HG03571 (cell line): ENCODE measurements around the gene RELT.
A peak's percentile ranks its signal among the peaks of the same experiment; 100 is the strongest.

ENCODE experiments used
- ATAC-seq: cut with Tn5 transposase; IDR thresholded peaks from one replicate; pipeline ENCODE4 v1.9.1; 2021; ENCODE audit not compliant: unreplicated experiment

Gene RELT, protein sequence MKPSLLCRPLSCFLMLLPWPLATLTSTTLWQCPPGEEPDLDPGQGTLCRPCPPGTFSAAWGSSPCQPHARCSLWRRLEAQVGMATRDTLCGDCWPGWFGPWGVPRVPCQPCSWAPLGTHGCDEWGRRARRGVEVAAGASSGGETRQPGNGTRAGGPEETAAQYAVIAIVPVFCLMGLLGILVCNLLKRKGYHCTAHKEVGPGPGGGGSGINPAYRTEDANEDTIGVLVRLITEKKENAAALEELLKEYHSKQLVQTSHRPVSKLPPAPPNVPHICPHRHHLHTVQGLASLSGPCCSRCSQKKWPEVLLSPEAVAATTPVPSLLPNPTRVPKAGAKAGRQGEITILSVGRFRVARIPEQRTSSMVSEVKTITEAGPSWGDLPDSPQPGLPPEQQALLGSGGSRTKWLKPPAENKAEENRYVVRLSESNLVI

DNA sequence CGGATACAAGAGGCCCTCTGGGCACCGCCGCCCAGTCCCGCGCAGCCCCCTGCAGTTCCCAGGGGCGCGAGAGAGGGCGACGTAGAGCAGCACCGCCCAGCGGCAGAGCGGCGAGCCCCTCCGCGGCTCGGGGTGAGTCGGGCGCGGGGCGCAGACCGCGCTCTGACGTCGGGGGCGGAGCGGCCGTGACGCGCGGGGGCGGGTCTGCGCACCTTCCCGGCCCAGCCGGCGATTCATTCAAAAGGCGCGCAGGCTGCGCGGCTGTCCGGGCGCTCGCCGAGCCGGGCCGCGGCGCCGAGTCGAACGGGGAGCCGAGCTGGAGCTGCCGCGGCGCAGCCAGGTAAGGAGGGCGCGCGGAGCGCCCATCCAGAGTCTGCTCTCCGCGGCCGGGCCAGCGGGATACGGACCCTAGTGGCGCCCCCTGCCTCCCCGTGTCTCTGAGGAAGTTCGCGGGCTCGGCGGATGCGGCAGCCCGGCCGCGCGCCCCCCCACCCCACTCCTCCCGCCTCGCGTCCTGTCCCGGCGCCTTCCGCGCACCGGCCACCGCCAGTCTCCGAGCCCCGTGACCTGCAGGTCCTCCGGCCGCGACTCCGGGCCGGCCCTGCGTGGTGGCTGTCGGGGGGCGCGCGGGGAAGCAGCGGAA lies at the start of gene RELT:
Gene RELT, plus strand, starts transcription at position 240 of the 643 bp plus-strand sequence. CDS start 12,738 bp downstream, outside the sequence.
- ATAC-seq, result peak; percentile 71

DNA sequence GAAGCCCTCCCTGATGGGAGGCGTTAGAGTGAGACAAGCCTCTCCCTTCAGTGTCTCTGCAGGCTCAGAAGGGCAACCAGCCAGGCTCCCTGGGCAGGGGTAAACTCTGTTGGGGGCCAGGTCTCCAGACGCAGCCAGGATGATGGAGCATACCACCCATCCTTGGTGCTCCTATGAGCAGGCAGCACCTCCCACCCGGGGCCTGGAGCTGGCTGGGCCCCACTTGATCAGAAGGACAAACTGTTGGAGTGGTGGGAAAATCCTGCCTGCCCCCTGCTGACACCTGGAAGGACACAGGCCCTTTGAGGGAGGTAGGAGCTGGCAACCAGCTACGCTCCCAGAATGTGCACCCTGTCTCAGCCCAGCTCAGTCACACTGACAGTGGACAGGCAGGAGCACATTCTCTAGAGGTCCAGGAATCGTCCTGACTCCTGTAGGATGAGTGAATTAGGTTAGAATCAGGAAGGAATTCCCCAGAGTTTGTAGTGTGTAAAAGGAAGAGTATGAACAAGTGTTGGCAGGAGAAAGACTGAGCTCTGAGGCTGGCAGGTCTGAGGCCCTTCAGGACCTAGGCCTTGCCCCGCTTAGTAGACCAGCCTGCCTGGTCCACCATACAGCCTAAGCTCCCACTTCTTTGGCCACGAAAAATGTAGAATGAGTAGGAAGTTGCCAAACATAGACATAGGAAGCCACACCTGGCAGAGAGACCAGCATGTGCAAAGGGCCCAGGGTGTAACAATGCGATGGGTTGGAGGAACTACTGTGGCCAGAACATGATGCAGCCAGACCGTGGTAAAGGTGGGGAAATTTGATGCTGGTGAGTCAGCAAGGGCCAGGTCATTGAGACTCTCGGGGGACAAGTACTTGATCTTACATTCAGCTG lies 49.0 kb upstream of the RELT start:
- ATAC-seq, result no peak

DNA sequence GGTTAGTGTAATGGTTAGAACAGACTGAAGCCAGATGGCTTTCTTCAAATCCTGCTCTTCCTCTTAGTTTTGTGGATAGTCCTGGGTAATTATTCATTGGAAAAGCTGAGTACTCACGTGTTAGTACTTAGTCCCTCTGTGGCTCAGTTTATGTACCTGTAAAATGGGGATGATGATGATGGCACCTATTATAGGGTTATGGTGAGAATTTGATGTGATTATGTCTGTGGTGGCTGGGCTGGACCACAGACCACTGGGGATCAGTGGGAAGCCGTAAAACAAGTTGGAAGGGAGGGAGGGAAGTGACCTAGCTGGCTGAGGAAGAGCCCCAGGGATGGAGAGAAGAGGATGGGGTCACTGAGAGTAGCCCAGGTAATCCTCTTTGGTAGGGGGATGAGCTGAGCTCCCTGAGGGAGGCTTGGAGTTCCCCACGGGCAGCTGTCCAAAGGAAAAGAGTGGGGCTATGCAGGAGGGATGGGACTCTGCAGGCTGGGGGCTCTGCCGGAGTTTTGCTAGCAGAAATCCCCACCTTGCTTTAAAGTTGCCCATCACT lies 48.3 kb upstream of the RELT start:
- no peak for ATAC-seq

DNA sequence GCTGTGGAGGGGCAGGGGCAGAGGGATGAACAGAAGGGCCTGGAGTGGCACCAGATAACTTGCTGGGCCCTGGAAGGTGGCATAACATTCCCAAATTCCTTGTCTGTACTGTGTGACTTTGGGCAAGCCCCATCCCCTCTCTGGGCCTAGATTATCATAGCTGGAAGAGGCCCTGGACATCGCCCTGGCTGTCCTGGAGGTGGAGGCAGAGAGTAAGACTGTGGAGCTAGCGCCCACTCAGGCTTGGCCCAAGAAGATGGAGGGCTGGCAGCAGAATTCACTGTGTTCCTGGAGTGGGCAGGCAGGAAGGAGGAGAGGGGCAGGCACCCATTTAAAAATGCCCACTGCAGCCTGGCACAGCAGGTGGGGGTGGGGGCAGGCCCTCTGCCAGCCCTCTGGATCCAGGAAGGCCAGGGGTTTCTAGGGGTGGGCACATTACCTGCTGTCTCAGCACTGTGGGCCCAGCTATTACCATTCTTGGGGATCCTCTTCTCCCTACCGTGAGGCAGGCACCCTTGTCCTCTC lies 45.6 kb upstream of the RELT start:
- ATAC-seq, result no peak

DNA sequence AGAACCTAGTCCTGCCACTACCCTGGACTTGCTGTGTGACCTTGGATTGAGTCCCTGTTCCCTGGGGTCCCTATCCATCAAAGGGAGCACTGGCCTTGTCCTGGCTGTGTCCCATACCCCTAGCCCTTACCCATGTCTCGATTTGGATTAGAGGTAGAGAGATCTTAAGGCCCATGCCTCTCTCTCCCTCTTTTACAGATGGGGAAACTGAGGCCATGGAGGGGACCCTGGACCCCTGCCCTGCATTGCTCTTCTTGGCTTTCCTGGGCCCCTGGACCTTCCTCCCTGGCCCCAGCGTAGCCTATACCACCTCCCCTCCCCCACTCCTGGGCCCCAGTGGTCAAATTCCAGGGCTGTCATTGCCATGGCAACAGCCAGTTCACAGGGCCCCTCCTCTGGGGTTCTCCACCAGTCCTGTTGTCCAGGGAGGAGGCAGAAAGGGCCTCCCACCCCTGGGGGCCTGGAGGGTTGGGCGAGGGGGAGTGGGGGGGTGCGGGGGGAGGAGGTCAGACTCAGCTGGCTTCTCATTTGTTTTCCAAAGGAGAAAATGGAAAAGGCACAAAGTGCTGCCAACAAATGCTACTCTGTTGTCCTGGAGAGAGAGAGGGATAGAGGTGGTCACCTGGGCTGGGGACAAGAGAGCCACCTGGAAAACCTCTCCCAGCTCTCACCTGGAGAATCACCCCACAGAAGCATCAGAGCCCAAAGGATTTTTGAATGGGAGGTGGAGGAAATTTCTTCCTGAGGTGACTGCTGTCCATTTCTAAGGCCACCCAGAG lies 44.9 kb upstream of the RELT start:
- ATAC-seq, result no peak

DNA sequence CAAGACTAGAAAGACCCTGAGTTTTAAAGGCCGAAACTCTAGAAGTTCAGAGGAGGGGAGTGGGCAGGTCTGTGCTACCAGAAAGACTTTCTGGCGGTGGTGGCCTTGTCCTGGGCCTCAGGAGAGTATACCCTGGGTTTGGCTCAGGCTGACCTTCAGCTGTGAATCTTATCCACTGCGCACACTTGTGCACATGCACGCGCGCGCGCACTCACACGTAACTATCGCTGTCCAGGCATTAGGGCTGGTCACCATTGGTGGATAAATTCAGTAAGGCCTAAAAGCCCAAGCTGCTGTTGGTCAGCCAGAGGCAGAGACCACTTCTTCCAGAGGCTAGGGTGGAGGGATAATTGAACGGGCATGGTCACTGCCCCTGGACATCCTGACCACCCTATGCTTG lies 43.0 kb upstream of the RELT start:
- ATAC-seq, result no peak

DNA sequence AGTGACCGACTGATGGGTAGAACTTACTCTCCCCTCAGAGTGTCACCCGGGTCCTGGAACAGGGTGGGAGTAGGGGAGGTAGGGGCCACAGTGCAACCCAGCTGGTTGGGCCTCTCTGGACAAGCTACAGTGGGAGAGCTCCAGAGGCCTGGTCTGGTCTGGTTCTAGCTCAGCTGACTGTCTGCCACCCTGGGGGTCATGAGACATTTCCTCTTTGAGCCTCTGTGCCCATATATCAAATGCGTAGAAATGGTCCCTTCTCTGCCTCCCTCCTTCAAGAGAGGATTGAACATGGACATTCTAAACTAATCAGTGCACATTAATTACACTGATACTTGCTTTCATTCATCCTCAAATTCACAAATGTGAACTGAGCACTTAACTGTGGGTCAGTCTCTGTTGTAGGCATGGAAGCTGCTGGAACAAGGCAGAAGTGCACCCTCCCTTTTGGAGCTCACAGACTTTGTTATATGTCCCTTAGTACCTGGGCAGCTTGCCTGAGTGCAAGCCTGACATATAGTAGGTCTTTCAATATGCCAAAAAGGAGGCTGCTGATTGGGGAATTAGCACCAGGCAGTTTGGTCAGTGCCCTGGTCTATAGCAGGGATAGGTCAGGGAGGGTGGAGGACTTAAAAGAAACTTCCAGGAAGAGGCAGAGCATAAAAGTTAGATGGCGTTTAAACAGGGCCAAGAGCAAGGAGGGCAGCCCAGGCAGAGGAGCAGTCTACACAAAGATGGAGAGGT lies 42.4 kb upstream of the RELT start:
- no peak for ATAC-seq

DNA sequence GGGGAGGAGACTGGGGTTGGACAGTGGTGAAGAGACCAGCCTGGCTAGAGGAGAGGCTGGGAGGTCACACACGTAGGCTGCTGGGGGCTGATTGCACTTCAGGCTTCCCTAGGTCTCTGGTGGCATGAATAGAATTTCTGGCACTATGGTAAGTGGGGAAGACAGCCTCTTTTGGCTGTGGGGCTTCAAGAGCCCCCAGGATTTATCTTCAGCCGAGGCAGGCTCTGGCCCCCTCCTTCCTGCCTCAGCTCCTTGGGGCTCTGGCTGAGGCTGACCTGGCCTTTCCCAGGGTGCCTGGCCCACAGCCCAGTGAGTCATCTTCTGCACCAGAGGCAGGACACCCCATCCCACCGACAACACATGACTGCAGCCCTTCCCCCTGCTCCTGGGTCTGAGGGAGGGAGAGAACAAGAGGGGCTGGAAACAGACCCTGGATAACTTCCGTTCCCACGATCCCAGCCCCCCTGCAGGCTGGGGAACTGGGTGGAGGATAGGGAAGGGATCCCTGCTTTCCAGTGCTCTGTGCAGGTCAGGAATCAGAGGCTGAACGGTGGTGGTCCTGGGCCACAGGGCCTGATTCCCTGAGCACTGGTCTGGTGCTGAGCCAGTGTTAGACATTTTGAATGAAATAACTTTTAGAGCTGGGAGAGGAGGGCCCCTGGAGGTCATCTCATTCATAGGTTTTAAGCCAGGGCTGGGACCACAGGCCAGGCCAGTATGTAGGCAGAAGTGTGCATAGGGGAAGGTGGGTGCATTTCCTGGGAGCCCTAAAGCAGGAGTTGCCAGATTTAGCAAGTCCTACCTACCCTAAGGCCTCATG lies 41.6 kb upstream of the RELT start:
- no peak for ATAC-seq

DNA sequence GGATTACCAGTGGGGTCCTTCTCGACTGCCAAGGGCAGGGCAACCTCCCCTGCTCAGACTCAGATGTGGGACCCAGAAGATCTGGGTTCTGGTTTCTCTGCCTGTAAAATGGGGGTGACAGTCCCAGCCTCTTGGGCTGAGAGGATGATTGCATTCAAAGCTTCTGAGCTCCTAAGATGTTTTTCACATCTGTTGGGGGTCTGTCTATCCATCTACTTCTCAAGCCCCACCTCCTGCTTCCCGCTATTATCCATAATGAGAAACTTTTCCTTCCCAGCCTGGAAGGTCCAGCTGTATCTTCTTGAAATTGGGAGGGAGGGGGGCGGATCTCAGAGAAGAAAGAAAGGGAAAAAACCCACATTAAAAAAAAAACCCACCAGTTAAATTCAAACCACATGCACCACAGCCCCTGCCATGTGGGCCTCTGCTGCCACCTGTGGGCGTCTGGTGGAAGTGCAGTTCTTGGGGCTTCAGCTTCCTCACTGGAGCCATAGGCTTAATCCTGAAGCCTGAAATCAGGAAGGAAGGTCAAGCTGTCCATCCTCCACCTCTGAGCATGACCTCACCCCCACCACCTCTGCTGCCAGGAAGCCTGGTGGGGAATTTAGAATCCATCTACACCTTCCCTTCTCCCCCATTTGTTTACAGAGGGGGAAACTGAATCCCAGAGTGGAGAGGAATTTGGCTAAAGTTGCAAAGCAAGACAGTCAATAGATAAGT lies 40.8 kb upstream of the RELT start:
- no peak for ATAC-seq

DNA sequence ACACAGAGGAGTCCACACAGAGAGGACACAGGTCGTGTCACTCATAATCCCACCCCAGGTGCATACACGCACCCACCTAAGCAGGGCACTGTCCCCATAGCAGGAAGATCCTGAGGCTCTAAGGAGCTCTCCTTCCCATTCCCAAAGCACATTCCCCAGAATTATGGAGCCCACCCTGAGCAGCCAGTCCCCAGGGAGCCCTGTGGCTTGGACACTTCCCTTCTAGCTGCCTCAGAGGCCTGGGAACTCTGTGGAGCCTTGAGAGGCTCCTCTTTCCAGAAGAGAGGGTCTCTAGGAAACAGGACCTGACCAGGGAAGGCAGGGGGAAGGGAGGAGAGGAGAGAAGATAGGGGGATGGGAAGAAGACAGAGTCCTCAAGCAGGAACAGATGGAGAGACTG lies 38.4 kb upstream of the RELT start:
- no peak for ATAC-seq

DNA sequence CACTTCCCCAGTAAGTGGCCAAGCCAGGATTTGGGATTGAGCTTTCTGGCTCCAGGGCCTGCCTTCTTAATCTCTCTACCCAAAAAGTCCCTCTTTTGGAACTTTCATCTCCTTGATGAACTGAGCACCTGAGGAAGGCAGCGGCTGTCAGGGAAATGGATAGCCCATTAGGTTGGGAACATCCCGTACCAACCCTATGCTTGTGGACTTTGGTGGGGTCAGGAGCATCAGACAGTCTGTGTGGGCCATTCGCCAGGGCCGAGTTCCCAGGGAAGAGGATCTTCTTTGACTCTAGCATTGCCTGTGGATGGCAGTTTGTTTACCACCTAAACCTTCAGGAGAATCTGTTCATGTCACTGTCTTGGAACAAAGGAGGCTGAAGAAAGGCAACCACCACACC lies 37.9 kb upstream of the RELT start:
- no peak for ATAC-seq

DNA sequence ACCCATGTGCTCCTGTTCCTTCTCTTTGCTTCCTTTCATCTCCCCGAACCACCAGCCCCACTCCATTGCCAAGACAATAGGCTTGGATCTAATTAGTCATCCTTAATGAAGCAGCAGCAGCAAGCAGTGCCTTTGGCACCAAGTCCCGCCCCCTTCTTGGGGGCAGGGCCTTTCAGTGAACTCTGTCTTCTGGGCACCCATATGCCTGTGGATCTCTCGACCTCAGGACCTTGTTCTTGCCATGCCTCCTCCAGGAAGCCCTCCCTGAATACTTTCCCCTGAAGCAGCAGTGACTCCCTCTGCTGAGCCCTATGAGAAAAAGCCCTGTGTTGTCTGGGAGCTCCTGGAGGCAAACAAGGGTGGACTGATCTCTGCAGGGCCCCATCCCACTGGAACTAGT lies 36.0 kb upstream of the RELT start:
- ATAC-seq, result no peak

DNA sequence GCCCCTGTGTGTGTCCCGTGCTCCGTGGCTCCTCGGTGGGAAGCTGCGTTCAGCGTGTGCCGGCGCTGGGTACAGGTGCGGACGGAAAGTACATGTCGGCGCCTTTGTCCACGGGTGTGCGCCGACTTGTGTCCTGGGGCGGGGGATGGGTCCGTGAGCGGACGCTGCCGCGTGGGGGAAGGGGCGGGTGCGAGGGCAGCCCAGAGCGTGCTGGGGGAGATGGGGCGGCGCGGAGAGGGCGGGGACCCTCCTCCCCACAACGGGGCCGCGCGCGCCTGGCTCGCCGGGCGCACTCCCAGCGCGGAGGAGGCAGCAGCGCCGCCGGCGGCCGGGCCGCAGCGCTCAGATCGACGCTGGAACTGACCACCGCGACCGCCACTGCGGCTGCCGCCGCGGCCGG lies 33.6 kb upstream of the RELT start:
- no peak for ATAC-seq

DNA sequence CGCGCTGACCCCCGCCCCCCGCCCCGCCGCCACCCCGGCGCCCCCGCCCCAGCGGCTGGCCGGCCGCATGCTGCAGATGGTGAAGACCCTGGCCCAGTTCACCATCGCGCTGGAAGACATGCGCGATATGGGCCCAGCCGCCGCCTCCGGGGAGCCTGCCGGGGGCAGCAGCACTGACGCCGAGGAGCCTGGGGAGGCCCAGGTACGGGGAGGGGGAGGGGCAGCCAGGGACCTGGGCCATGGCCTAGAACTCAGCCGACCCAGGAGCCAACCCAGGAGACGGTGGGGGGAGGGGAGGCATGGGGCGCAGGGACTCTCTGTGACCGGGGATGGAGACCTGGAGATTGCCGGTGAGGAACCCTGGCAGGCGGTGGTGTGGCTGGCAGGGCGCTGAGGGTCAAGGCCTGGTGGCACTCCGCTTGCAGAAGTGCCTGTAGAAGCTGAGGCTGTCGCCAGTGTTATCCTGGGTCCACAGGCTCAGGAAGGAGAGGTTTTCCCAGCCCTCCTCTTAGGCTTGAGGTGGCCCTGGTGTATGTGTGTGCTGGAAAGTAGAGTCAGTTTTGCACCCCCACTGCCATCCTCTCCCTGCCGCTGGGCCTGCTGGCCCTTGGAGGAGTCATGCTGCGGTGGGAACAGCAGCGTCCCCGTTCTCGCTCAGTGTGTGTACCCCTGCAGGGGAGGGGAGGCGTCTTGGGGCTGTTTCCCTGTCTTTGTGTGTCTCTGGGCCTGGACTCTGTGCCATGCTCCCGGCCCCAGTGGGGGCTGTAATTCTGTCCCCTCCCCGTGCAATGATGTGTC lies 32.9 kb upstream of the RELT start:
- no peak for ATAC-seq

DNA sequence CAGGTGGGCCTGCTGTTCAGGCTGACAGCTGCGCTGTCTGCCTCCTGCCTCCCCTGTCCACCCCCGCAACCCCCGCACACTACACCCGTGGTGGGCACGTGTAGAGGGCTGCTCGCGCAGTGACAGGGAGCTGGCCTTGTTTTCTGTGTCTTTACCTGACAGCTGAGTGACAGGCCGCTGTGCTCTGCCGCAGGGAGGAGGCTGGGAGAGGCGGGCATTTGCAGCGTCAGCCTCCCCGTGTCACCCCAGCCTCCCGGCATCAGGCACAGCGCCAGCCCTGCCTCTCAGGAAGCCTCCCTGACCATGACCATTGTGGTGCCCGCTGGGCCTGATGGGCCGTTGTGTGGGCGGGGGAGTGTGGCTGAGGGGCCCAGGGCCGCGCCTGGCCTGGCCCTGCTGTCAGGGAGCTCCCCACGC lies 32.0 kb upstream of the RELT start:
- ATAC-seq, result no peak

DNA sequence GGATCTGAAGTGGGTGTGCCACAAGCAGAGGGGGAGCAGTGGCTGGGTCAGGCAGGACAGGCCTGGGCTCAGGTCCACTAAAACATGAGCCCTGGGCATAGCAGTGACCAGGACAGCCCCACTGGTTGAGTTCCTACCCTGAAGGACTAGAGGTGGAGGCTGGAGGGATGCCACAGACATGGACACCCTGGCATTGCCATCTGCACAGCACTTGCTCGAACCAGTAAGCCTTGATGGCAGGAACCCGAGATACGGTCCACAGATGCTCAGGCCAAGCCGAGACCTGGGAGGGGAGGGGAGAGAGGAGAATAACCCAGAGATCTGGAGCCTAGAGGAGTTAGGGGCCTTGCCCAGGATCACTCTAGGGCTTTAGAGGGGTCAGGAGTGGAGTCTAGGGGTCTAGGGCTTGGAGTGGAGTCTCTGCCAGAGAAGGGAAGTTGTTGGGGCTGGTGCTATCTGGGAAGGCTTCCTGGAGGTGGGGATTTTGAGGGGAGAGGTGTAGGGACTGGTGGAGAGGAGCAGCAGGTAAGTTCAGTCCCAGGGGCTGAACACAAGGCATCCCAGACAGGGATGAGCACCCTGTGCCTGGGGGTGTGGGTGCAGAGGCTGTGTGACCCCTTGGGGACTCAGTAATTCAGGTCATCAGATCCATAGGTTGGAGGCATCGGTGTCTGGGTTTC lies 30.6 kb upstream of the RELT start:
- no peak for ATAC-seq
